Renal cortex interstitium (tissue), 11 donors: ENCODE measurements around the gene METAP2. TPM values are rescaled to one million over a fixed set of nuclear protein-coding genes. Genes with fewer than 3 reads are reported as not detected.
"Not testable (repeated sequence)": the region's sequence is repeated elsewhere in the genome, so short reads cannot be mapped to it uniquely, and the experiment has no call there.

Experiments
- DNase-seq, 11 donors: peaks; one replicate each; pipeline ENCODE4 v3.0.0-alpha.2; 2013; ENCODE audit warnings: low read depth in 9 of 11, low spot score in 4 of 11; ENCODE audit errors: extremely low read depth in 1 of 11
- polyA plus RNA-seq, 3 donors: library from polyadenylated mRNA; unstranded; fragments of 120-200 nt; gene quantifications; one replicate each; pipeline ENCODE4 v1.2.1, GENCODE V29; 2013; ENCODE audit not compliant: insufficient read length in 3 of 3

METAP2 gene
- polyA plus RNA-seq, 3 donors: 111 to 135 (median 117) TPM

- DNase-seq: not testable (repeated sequence)
Measured at GRCh38 chr12:95453881-95454280, 20.1 kb upstream of the METAP2 start.

- DNase-seq: not testable (repeated sequence)
Measured at GRCh38 chr12:95454780-95455215, 19.2 kb upstream of the METAP2 start.

GRCh38 chr12:95457605-95458004 is 16.3 kb upstream of the METAP2 start:
- DNase-seq: not testable (repeated sequence)

- DNase-seq: no peak
Measured at GRCh38 chr12:95458761-95459160, 15.2 kb upstream of the METAP2 start.

- DNase-seq: no peak
Measured at GRCh38 chr12:95459310-95459709, 14.6 kb upstream of the METAP2 start.

- no peak for DNase-seq
Measured at GRCh38 chr12:95460105-95460504, 13.8 kb upstream of the METAP2 start.

- no peak for DNase-seq
Measured at GRCh38 chr12:95460896-95461295, 13.1 kb upstream of the METAP2 start.

GRCh38 chr12:95462081-95462480 is 11.9 kb upstream of the METAP2 start:
- no peak for DNase-seq

- no peak for DNase-seq
Measured at GRCh38 chr12:95462551-95462950, 11.4 kb upstream of the METAP2 start.

- no peak for DNase-seq
Measured at GRCh38 chr12:95463050-95463449, 10.9 kb upstream of the METAP2 start.

GRCh38 chr12:95463776-95464175 is 10.2 kb upstream of the METAP2 start:
- not testable (repeated sequence) for DNase-seq

- DNase-seq: no peak
Measured at GRCh38 chr12:95465275-95465674, 8.7 kb upstream of the METAP2 start.

GRCh38 chr12:95470300-95470699 is 3.7 kb upstream of the METAP2 start:
- DNase-seq: no peak

GRCh38 chr12:95473231-95473883 is 595 bp upstream of the METAP2 start:
- peak in 10 of 11 donors; percentile 33 to 73 (median 54) for DNase-seq

GRCh38 chr12:95474660-95474958 is 657 bp downstream of the METAP2 start:
- peak in 4 of 11 donors; percentile 7 to 11 (median 8) for DNase-seq

GRCh38 chr12:95480230-95480629 is 6.3 kb downstream of the METAP2 start:
- no peak for DNase-seq

- no peak for DNase-seq
Measured at GRCh38 chr12:95481072-95481471, 7.1 kb downstream of the METAP2 start.

GRCh38 chr12:95481888-95482287 is 7.9 kb downstream of the METAP2 start:
- DNase-seq: no peak

GRCh38 chr12:95482564-95482963 is 8.6 kb downstream of the METAP2 start:
- DNase-seq: not testable (repeated sequence)

- no peak for DNase-seq
Measured at GRCh38 chr12:95484524-95484923, 10.6 kb downstream of the METAP2 start.

- DNase-seq: no peak
Measured at GRCh38 chr12:95487024-95487423, 13.1 kb downstream of the METAP2 start.
